PC-3 (cell line): Measurements from ENCODE around the gene PALB2.

ENCODE experiments used
- EZH2 ChIP-seq: fragments of 300-600 bp; sonication (generic); IDR thresholded peaks from one replicate; pipeline ENCODE4 v1.6.1; 2017; ENCODE audit warnings: antibody characterized with exemption, mild to moderate bottlenecking, low read length; ENCODE audit not compliant: unreplicated experiment
- TF ChIP-seq, protein P1 (sequence below): fragments of 300-600 bp; sonication (generic); conservative IDR thresholded peaks from 2 replicates; pipeline ENCODE4 v1.5.1; 2017; ENCODE audit warnings: antibody characterized with exemption, low read depth, mild to moderate bottlenecking, low read length

DNA sequence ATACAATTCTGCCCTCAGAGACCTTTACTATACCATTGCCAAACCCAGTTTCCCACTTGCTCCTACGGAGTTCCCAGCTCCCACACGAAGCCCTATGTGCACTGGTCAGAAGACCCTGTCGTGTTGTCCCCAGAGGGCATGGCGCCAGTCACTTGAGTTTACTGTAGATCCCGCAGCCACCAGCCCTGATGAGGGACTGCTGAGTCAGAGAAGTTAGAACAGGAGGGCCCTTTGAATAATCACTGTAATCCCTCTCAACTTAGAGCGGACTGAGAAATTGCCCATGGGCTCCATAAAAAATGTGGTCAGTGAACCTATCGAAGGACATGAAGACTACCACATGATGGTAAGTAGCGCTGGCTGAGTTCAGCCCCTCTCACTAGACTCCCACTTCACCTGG is 74.4 kb downstream of the PALB2 start:
- TF ChIP-seq, protein P1, sequence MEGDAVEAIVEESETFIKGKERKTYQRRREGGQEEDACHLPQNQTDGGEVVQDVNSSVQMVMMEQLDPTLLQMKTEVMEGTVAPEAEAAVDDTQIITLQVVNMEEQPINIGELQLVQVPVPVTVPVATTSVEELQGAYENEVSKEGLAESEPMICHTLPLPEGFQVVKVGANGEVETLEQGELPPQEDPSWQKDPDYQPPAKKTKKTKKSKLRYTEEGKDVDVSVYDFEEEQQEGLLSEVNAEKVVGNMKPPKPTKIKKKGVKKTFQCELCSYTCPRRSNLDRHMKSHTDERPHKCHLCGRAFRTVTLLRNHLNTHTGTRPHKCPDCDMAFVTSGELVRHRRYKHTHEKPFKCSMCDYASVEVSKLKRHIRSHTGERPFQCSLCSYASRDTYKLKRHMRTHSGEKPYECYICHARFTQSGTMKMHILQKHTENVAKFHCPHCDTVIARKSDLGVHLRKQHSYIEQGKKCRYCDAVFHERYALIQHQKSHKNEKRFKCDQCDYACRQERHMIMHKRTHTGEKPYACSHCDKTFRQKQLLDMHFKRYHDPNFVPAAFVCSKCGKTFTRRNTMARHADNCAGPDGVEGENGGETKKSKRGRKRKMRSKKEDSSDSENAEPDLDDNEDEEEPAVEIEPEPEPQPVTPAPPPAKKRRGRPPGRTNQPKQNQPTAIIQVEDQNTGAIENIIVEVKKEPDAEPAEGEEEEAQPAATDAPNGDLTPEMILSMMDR, result no peak
- TF ChIP-seq EZH2, result no peak
